HEK293 (cell line): ENCODE results near the gene AMOTL1.

Source experiments
- CTCF ChIA-PET: fragments of 350-600 bp; formaldehyde crosslinking; extraction: SDS; loops from one replicate; lab custom pipeline; 2021; ENCODE audit warnings: antibody characterized with exemption; lab: Yijun Ruan, JAX
- POLR2A ChIA-PET: fragments of 300-600 bp; formaldehyde crosslinking; extraction: SDS; loops from one replicate; lab custom pipeline; 2020; ENCODE audit warnings: antibody characterized with exemption, inconsistent platforms; lab: Yijun Ruan, JAX
- H3K27ac ChIP-seq: fragments of 200-500 bp; sonication (Bioruptor generic); 2 replicates; pipeline ENCODE4 v1.5.1; 2014; ENCODE audit warnings: low read depth, low read length, control low read depth, inconsistent platforms; ENCODE audit errors: extremely low read depth
- H3K36me3 ChIP-seq, 2 experiments: fragments of 200-500 bp in 1 of 2; sonication (Bioruptor generic) in 1 of 2; 1 replicate in 1 of 2; 2 replicates in 1 of 2; pipeline ENCODE4 v1.5.1; 2014 to 2017; ENCODE audit warnings: inconsistent platforms in 2 of 2, low read length in 2 of 2; ENCODE audit not compliant: control insufficient read depth in 2 of 2, insufficient read depth in 1 of 2
- H3K4me1 ChIP-seq: fragments of 200-500 bp; sonication (Bioruptor generic); 2 replicates; pipeline ENCODE4 v1.5.1; 2014; ENCODE audit warnings: mild to moderate bottlenecking, low read length, inconsistent platforms; ENCODE audit not compliant: control insufficient read depth, insufficient read depth
- H3K4me3 ChIP-seq: 2 replicates; pipeline ENCODE4 v1.5.1; 2011; ENCODE audit warnings: low read depth, mild to moderate bottlenecking, control low read depth, low read length, moderate library complexity
- H3K9me3 ChIP-seq: fragments of 200-500 bp; sonication (Bioruptor generic); 2 replicates; pipeline ENCODE4 v1.5.1; 2014; ENCODE audit warnings: low read depth, low read length, inconsistent platforms; ENCODE audit not compliant: control insufficient read depth, insufficient read depth
- BCL11B ChIP-seq: fragments of 450-650 bp; formaldehyde crosslinking; IDR thresholded peaks from 2 replicates; pipeline ENCODE4 v1.5.1; 2016; ENCODE audit warnings: low read depth, missing biosample characterization, missing genetic modification characterization
- GLI4 ChIP-seq: fragments of 450-650 bp; formaldehyde crosslinking; IDR thresholded peaks from 2 replicates; pipeline ENCODE4 v1.5.1; 2016; ENCODE audit warnings: missing biosample characterization, missing genetic modification characterization
- GLIS2 ChIP-seq: fragments of 450-650 bp; formaldehyde crosslinking; IDR thresholded peaks from 2 replicates; pipeline ENCODE4 v1.5.1; 2016; ENCODE audit warnings: missing biosample characterization, missing genetic modification characterization
- HOXA7 ChIP-seq: sonication (generic); formaldehyde crosslinking; IDR thresholded peaks from 2 replicates; pipeline ENCODE4 v1.8.1; 2022; ENCODE audit warnings: missing genetic modification reagents, borderline replicate concordance
- IKZF3 ChIP-seq: fragments of 450-650 bp; IDR thresholded peaks from 2 replicates; pipeline ENCODE4 v1.5.0; 2018; ENCODE audit warnings: missing biosample characterization, mild to moderate bottlenecking, missing genetic modification characterization, moderate library complexity
- OSR2 ChIP-seq: fragments of 450-650 bp; formaldehyde crosslinking; IDR thresholded peaks from 2 replicates; pipeline ENCODE4 v1.5.1; 2016; ENCODE audit warnings: missing biosample characterization, missing genetic modification characterization
- PATZ1 ChIP-seq: fragments of 450-650 bp; formaldehyde crosslinking; IDR thresholded peaks from 2 replicates; pipeline ENCODE4 v1.5.1; 2016; ENCODE audit warnings: missing biosample characterization, missing genetic modification characterization
- PRDM10 ChIP-seq: fragments of 450-650 bp; formaldehyde crosslinking; IDR thresholded peaks from 2 replicates; pipeline ENCODE4 v1.5.1; 2016; ENCODE audit warnings: missing biosample characterization, missing genetic modification characterization
- PRDM4 ChIP-seq: fragments of 450-650 bp; formaldehyde crosslinking; IDR thresholded peaks from 2 replicates; pipeline ENCODE4 v1.5.1; 2017; ENCODE audit warnings: missing biosample characterization, missing genetic modification characterization
- REPIN1 ChIP-seq: fragments of 450-650 bp; formaldehyde crosslinking; IDR thresholded peaks from 2 replicates; pipeline ENCODE4 v1.5.1; 2017; ENCODE audit warnings: missing biosample characterization, missing genetic modification characterization, low read depth
- ZFP37 ChIP-seq: fragments of 450-650 bp; formaldehyde crosslinking; IDR thresholded peaks from 2 replicates; pipeline ENCODE4 v1.5.1; 2016; ENCODE audit warnings: missing biosample characterization, missing genetic modification characterization
- ZNF391 ChIP-seq: fragments of 450-650 bp; formaldehyde crosslinking; IDR thresholded peaks from 2 replicates; pipeline ENCODE4 v1.5.1; 2016; ENCODE audit warnings: low read depth, missing biosample characterization, missing genetic modification characterization, borderline replicate concordance
- ZNF510 ChIP-seq: fragments of 450-650 bp; formaldehyde crosslinking; IDR thresholded peaks from 2 replicates; pipeline ENCODE4 v1.5.1; 2018; ENCODE audit warnings: mild to moderate bottlenecking, missing genetic modification characterization, missing biosample characterization; ENCODE audit not compliant: insufficient replicate concordance
- ZNF529 ChIP-seq: fragments of 450-650 bp; formaldehyde crosslinking; IDR thresholded peaks from 2 replicates; pipeline ENCODE4 v1.5.1; 2017; ENCODE audit warnings: missing genetic modification characterization, missing biosample characterization; ENCODE audit not compliant: insufficient replicate concordance
- ZNF549 ChIP-seq: fragments of 450-650 bp; IDR thresholded peaks from 2 replicates; pipeline ENCODE4 v1.5.1; 2018; ENCODE audit warnings: missing biosample characterization, missing genetic modification characterization, mild to moderate bottlenecking, inconsistent platforms, moderate library complexity
- ZNF580 ChIP-seq: fragments of 450-650 bp; formaldehyde crosslinking; IDR thresholded peaks from 2 replicates; pipeline ENCODE4 v1.5.1; 2016; ENCODE audit warnings: missing biosample characterization, missing genetic modification characterization
- ZNF600 ChIP-seq: fragments of 450-650 bp; formaldehyde crosslinking; IDR thresholded peaks from 2 replicates; pipeline ENCODE4 v1.5.1; 2016; ENCODE audit warnings: missing biosample characterization, missing genetic modification characterization
- ZNF704 ChIP-seq: fragments of 450-650 bp; formaldehyde crosslinking; IDR thresholded peaks from 2 replicates; pipeline ENCODE4 v1.5.1; 2016; ENCODE audit warnings: missing biosample characterization, missing genetic modification characterization
- ZXDB ChIP-seq: fragments of 450-650 bp; formaldehyde crosslinking; IDR thresholded peaks from 2 replicates; pipeline ENCODE4 v1.5.1; 2016; ENCODE audit warnings: missing biosample characterization, missing genetic modification characterization

The AMOTL1 gene

GRCh38 chr11:94871491-94872185 is 103.5 kb downstream of the AMOTL1 start:
- ChIA-PET POLR2A (no interaction called here), CTCF (interaction anchor here (2.8 kb wide), 1 partner anchor 249 kb away, joined by 10 read pairs; no protein-coding TSS in a partner anchor)
- TF ChIP-seq PRDM4 (tag by site-specific recombination) (no peak), PATZ1 (tag by site-specific recombination) (no peak), ZNF391 (tag by site-specific recombination) (no peak), ZNF510 (tag by site-specific recombination) (no peak), GLI4 (tag by site-specific recombination) (no peak), ZNF600 (tag by site-specific recombination) (no peak), ZFP37 (tag by site-specific recombination) (no peak), PRDM10 (tag by site-specific recombination) (no peak), REPIN1 (tag by site-specific recombination) (no peak), ZNF549 (tag by site-specific recombination) (no peak), ZNF529 (no peak), OSR2 (no peak), ZNF704 (tag by site-specific recombination) (no peak), BCL11B (tag by site-specific recombination) (no peak), ZNF580 (tag by site-specific recombination) (no peak), HOXA7 (no peak), IKZF3 (no peak), GLIS2 (tag by site-specific recombination) (no peak), ZXDB (no peak)
- Histone ChIP-seq H3K4me1 (no peaks in the 10 kb centered on the region), H3K4me3 (no peak overlapping the region), H3K9me3 (no peaks in the 10 kb centered on the region), H3K27ac (no peak overlapping the region), H3K36me3 (peaks cover 0 to 89% of the 10 kb centered on the region in 2 experiments; a peak in 1 of 3 replicates)
